Endothelial cell (in vitro differentiated cells): ENCODE data around the gene SFRP2. TPM values are rescaled to one million over a fixed set of nuclear protein-coding genes. Genes with fewer than 3 reads are reported as not detected.

Experiments
- DNase-seq: peaks from one replicate; pipeline ENCODE4 v3.0.0; 2021; ENCODE audit warnings: low spot score
- H3K27ac Mint-ChIP-seq: one replicate; pipeline ENCODE4 v1.8.0; 2021; ENCODE audit warnings: mixed read lengths, inconsistent platforms; ENCODE audit not compliant: unreplicated experiment
- H3K27me3 Mint-ChIP-seq: one replicate; pipeline ENCODE4 v1.8.0; 2021; ENCODE audit warnings: mild to moderate bottlenecking, moderate library complexity, mixed read lengths, inconsistent platforms; ENCODE audit not compliant: unreplicated experiment
- H3K36me3 Mint-ChIP-seq: one replicate; pipeline ENCODE4 v1.8.0; 2021; ENCODE audit warnings: mild to moderate bottlenecking, low read depth, mixed read lengths, inconsistent platforms; ENCODE audit not compliant: unreplicated experiment
- H3K4me1 Mint-ChIP-seq: one replicate; pipeline ENCODE4 v1.8.0; 2021; ENCODE audit warnings: mild to moderate bottlenecking, mixed read lengths, inconsistent platforms; ENCODE audit not compliant: unreplicated experiment
- H3K4me3 Mint-ChIP-seq: one replicate; pipeline ENCODE4 v1.8.0; 2021; ENCODE audit warnings: mild to moderate bottlenecking, mixed read lengths, inconsistent platforms; ENCODE audit not compliant: unreplicated experiment
- H3K9me3 Mint-ChIP-seq: one replicate; pipeline ENCODE4 v1.8.0; 2021; ENCODE audit warnings: mixed read lengths, inconsistent platforms; ENCODE audit not compliant: unreplicated experiment
- CTCF ChIP-seq: fragments of 200-600 bp; sonication (generic); IDR thresholded peaks from one replicate; pipeline ENCODE4 v1.5.0; 2021; ENCODE audit warnings: antibody characterized with exemption; ENCODE audit not compliant: unreplicated experiment
- total RNA-seq: library from RNA; stranded (reverse); fragmentation: NEBNext Ultra II Directional; extraction: Animal tissue kit (Norgen Biotek cat#: 25700); gene quantifications from one replicate; pipeline ENCODE4 v1.2.1, GENCODE V29; 2021; ENCODE audit not compliant: unreplicated experiment

The SFRP2 gene
- total RNA-seq, 1 donor from 2014 or later: 4.1 TPM

GRCh38 chr4:153822316-153822715, 33.4 kb upstream of the SFRP2 start:
- no peak for TF ChIP-seq CTCF
- Mint-ChIP-seq H3K27ac (no peak overlapping the region), H3K4me3 (no peak overlapping the region), H3K27me3 (no peaks in the 10 kb centered on the region), H3K36me3 (no peaks in the 10 kb centered on the region), H3K9me3 (no peaks in the 10 kb centered on the region), H3K4me1 (no peaks in the 10 kb centered on the region)
- DNase-seq: no peak

DNA sequence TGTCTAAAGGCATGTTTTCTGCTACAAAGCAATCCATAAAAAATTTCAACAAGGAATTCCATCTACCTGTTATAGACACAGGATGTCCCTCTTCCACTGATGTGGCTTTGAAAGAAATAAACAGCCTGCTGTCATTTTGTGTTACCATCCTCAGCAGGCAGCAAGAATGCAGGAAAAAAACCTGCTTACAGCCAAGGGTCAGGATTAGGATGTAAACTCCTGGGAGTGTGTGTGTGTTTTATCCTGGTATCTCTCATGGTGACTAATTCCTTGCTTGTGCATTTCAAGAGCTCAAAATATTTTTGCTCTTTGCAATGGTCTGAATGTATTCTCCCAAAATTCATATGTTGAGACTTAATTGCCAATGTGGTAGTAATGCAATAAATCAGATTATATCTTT, 28.6 kb upstream of the SFRP2 start:
- H3K9me3 Mint-ChIP-seq: no peaks in the 10 kb centered on the region
- H3K36me3 Mint-ChIP-seq: no peaks in the 10 kb centered on the region
- no peak for DNase-seq
- H3K4me1 Mint-ChIP-seq: no peaks in the 10 kb centered on the region
- no peak overlapping the region for H3K27ac Mint-ChIP-seq
- H3K27me3 Mint-ChIP-seq: no peaks in the 10 kb centered on the region
- no peak for TF ChIP-seq CTCF
- H3K4me3 Mint-ChIP-seq: no peak overlapping the region

DNA sequence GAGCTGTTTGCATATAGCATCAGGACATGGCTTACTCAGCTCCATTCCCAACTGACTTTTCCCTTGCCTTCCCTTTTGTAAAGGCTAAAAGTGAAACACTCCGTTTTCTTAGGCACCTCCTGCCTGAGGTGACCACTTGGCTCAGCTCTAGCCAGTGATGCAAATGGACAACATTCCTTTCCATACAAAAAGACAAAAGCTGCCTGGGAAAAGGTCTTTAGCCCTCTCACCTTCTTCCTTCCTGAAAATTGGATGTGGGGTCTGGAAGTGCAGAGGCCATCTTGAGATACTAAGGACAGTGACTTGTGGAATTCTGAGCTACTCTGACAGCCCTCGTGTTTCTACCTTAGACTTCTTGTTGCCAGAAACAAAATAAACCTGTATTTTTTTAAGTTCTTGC, 27.7 kb upstream of the SFRP2 start:
- Mint-ChIP-seq H3K27me3 (no peaks in the 10 kb centered on the region), H3K27ac (no peak overlapping the region), H3K36me3 (no peaks in the 10 kb centered on the region), H3K4me1 (no peaks in the 10 kb centered on the region), H3K4me3 (no peak overlapping the region), H3K9me3 (no peaks in the 10 kb centered on the region)
- no peak for TF ChIP-seq CTCF
- DNase-seq: no peak

DNA sequence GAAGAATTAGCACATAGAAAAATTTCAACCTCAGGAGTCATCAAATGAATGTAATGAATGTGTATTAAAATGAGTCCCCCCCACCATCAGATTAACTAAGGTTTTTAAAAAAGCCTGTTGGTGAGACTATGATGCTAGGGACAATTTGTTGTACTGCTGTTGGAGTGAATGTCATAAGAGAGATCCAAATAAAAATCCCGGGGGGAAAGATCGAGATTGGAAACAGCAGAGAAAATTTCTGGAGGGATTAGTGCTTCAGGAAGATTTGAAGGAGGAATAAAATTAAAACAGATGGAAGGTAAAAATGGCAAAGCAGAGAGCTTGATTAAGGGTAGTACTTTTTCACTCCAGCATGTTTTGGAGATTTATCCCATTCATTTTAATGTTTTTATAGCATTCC, 25.9 kb upstream of the SFRP2 start:
- no peak overlapping the region for H3K27ac Mint-ChIP-seq
- H3K36me3 Mint-ChIP-seq: no peaks in the 10 kb centered on the region

More for the DNA sequence above, 25.9 kb upstream of the SFRP2 start:
- Mint-ChIP-seq H3K4me3 (no peak overlapping the region), H3K9me3 (no peaks in the 10 kb centered on the region), H3K4me1 (no peaks in the 10 kb centered on the region), H3K27me3 (no peaks in the 10 kb centered on the region)
- no peak for DNase-seq
- no peak for TF ChIP-seq CTCF
